Pancreas (tissue), 10 donors: ENCODE measurements around the gene ETFA. TPM values are rescaled to one million over a fixed set of nuclear protein-coding genes. Genes with fewer than 3 reads are reported as not detected.
A peak's percentile ranks its signal among the peaks of the same experiment; 100 is the strongest.

Source experiments
- ATAC-seq, 4 donors: fragments of 200-7000 bp; cut with Tn5 transposase; one replicate each; pipeline versions ENCODE4 v1.8.0 to v1.9.1; 2020; ENCODE audit warnings: mild to moderate bottlenecking in 4 of 4, moderate library complexity in 4 of 4
- DNase-seq, 6 donors: peaks; one replicate each; pipeline ENCODE4 v3.0.0-alpha.2; 2020
- FAIRE-seq: peaks from 2 replicates; lab custom pipeline; 2012; peaks lifted over from hg19 to GRCh38; lab: Jason Lieb, UNC
- H3K27ac ChIP-seq, 4 donors: fragments of 200-600 bp; sonication (generic); 1 replicate in 3 of 4; 2 replicates in 1 of 4; pipeline versions ENCODE4 v1.5.0 to v1.8.0; 2020
- H3K27me3 ChIP-seq, 4 donors: fragments of 200-600 bp; one replicate each; pipeline ENCODE4 v1.8.0; 2021
- H3K36me3 ChIP-seq, 3 donors: fragments of 200-600 bp; sonication (generic) in 1 of 3; one replicate each; pipeline versions ENCODE4 v1.5.0 to v1.8.0; 2020 to 2021
- H3K4me1 ChIP-seq, 3 donors: fragments of 200-600 bp; one replicate each; pipeline ENCODE4 v1.8.0; 2021
- H3K4me3 ChIP-seq, 4 donors: fragments of 200-600 bp; sonication (generic) in 2 of 4; one replicate each; pipeline versions ENCODE4 v1.5.0 to v1.8.0; 2020 to 2021
- H3K9me3 ChIP-seq, 4 donors: fragments of 200-600 bp; one replicate each; pipeline ENCODE4 v1.8.0; 2021
- CTCF ChIP-seq, 4 donors: fragments of 200-600 bp; sonication (generic) in 3 of 4; IDR thresholded peaks; one replicate each; pipeline versions ENCODE4 v1.5.0 to v1.8.0; 2021; ENCODE audit warnings: antibody characterized with exemption in 4 of 4
- WGBS, 2 donors: extraction: QIAGEN DNeasy Blood & Tissue Kit; methylation state at CpG; one replicate each; pipeline ENCODE4 v1.1.7; 2013; 5-methylcytosine and 5-hydroxymethylcytosine counted together
- intact Hi-C, 3 donors: fragments of 100-400 bp; cut with DNase I; formaldehyde crosslinking; loops; one replicate each; pipeline versions ENCODE4 v1.11.1 to v1.14.2; 2022
- polyA plus RNA-seq, 2 donors: library from polyadenylated mRNA; stranded (reverse); fragments of 200-250 nt; gene quantifications; one replicate each; pipeline ENCODE4 v1.2.3, GENCODE V29; 2013
- total RNA-seq, 6 donors: library from RNA; stranded (reverse); fragmentation: NEBNext Ultra II Directional in 4 of 6; extraction: Animal tissue kit (Norgen Biotek cat#: 25700) in 4 of 6; gene quantifications; one replicate each; pipeline versions ENCODE4 v1.2.1 to v1.2.4, GENCODE V29; 2021 to 2023
- donor health status: healthy with polysubstance abuse.
- donor health status: DM: no; HTN: no; CAD: no; lungs with moderate emphysema.
- donor health status: DM: no; HTN: no; CAD: no.
- donor health status: control.
- donor health status: control.
- donor health status: Bipolar disorder and iron deficiency.
- donor health status: DM: yes; HTN: yes; CAD: no.
- donor health status: DM: no; HTN: no; CAD: no.
- donor health status: DM: no; HTN: no; CAD: no.
- donor health status: DM: yes; HTN: yes; CAD: no.

ETFA gene
- total and polyA plus RNA-seq, 8 donors: 27.5 to 51.2 (median 42.3) TPM

GRCh38 chr15:76204109-76204845 is 107.0 kb downstream of the ETFA start:
- no peaks in the 10 kb centered on the region for H3K4me1 ChIP-seq
- 92 to 93% methylated on average over 18 of the region's 18 CpGs for WGBS, 2 donors
- no peaks in the 10 kb centered on the region for H3K36me3 ChIP-seq
- H3K27ac ChIP-seq: no peak overlapping the region
- intact Hi-C loops: no loop called here
- H3K27me3 ChIP-seq: no peaks in the 10 kb centered on the region
- no peaks in the 10 kb centered on the region for H3K9me3 ChIP-seq
- no peak overlapping the region for H3K4me3 ChIP-seq
- DNase-seq (peak in 1 of 6 donors; percentile 51), ATAC-seq (no peak), FAIRE-seq (no peak)
- no peak for TF ChIP-seq CTCF (IDR thresholded peaks at IDR 0.05)

- DNase-seq: peak in 1 of 6 donors; percentile 70
- Histone ChIP-seq H3K36me3 (no peaks in the 10 kb centered on the region), H3K4me3 (no peak overlapping the region), H3K4me1 (no peaks in the 10 kb centered on the region), H3K27me3 (no peaks in the 10 kb centered on the region), H3K27ac (no peak overlapping the region), H3K9me3 (no peaks in the 10 kb centered on the region)
- 94 to 96% methylated on average over 23 of the region's 23 CpGs for WGBS, 2 donors
- FAIRE-seq: no peak
- TF ChIP-seq CTCF (IDR thresholded peaks at IDR 0.05): no peak
- intact Hi-C loops: no loop called here
- ATAC-seq: no peak
Measured at GRCh38 chr15:76203346-76204108, 107.7 kb downstream of the ETFA start.

- ATAC-seq (no peak), FAIRE-seq (no peak), DNase-seq (no peak)
- Histone ChIP-seq H3K4me3 (no peak overlapping the region), H3K4me1 (peaks cover 4 to 11% (median 5%) of the 10 kb centered on the region in 3 donors), H3K27me3 (no peaks in the 10 kb centered on the region), H3K27ac (no peak overlapping the region), H3K9me3 (no peaks in the 10 kb centered on the region), H3K36me3 (no peaks in the 10 kb centered on the region)
- TF ChIP-seq CTCF (IDR thresholded peaks at IDR 0.05): no peak
- WGBS, 2 donors: 81 to 88% methylated on average over 6 of the region's 6 CpGs
- intact Hi-C loops: no loop called here
Measured at GRCh38 chr15:76201536-76202255, 109.6 kb downstream of the ETFA start.

GRCh38 chr15:76200641-76201105 is 110.6 kb downstream of the ETFA start:
- peaks cover 5 to 18% (median 10%) of the 10 kb centered on the region in 3 donors for H3K4me1 ChIP-seq
- H3K36me3 ChIP-seq: no peaks in the 10 kb centered on the region
- DNase-seq (peak in 1 of 6 donors; percentile 42), FAIRE-seq (no peak), ATAC-seq (no peak)
- no peak overlapping the region for H3K27ac ChIP-seq
- WGBS, 2 donors: 71 to 73% methylated on average over 5 of the region's 5 CpGs
- no peak overlapping the region for H3K4me3 ChIP-seq
- H3K27me3 ChIP-seq: no peaks in the 10 kb centered on the region
- no peak for TF ChIP-seq CTCF (IDR thresholded peaks at IDR 0.05)
- intact Hi-C loops: no loop called here
- no peaks in the 10 kb centered on the region for H3K9me3 ChIP-seq
